ENCODE results near the gene ITSN1.
"Not testable (repeated sequence)": the region's sequence is repeated elsewhere in the genome, so short reads cannot be mapped to it uniquely, and the experiment has no call there.

Gene ITSN1

DNA sequence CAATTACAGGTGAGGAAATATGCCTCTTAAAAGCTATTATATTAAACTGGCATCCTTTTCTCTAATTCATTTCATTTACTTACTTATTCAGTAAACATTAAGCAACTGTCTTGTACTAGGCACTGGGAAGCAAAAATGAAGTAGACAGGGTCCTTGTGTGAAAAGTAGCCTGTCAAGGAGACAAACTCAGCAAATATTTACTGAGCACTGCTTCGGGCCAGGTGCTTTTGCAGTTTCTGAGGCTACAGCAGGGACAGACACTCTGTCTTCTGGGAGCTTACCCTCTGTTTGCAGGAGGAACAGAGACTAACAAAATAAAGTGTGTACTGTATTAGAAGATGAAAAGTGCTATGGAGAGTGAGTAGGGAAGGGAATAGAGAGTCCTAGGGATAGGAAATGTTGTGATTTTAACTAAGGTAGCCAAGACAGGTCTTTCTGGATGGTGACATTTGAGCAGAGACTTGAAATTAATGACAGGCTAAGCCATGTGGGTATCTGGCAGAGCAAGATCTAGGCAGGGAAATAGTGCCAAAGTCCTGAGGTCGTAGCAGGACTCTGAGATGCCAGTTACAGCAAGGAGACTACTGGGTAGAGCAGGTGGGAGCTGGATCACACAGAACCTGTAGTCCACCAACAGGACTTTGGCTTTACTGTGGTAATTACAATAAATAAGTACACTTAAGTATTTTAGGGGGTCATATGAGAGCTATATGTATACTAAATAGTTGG, 133.0 kb downstream of the ITSN1 start:
- DNase-seq, result no peak

DNA sequence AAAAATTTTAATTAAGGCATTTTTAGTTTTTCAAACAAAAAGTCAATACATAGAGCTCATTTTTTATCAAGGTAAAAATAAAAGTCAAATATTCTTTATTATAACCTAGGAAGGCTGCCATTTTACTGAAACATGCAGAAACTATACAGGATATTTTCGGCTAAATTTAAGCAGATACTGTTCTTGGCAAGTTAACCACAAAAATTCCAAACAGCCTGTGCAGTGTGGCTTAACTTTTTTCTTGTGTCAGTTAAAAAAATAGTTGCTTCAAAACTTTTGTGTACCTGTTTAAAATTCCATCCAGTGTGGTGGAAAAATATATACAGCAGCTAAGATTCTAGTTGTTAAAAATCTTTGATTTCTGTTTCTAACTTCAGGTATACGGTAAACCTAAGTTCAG, 138.3 kb downstream of the ITSN1 start:
- DNase-seq, result no peak

DNA sequence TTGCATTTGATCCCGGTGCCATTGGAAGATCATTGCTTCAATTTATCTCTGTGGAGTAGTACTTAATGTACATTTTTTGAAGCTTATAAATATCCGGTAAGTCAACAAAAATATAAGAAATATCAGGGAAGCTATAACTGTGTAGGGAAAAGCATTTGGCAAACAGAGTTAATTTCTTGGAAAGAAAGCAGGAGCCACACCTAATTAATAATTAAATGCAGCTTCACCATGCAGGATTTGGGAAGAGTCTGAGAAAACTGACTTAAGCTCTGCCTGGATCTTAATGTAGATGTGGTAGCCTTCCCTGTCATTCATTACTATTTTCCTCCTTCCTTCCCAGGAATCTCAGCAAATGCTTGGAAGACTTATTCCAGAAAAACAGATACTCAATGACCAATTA, 138.8 kb downstream of the ITSN1 start:
- DNase-seq, result no peak

DNA sequence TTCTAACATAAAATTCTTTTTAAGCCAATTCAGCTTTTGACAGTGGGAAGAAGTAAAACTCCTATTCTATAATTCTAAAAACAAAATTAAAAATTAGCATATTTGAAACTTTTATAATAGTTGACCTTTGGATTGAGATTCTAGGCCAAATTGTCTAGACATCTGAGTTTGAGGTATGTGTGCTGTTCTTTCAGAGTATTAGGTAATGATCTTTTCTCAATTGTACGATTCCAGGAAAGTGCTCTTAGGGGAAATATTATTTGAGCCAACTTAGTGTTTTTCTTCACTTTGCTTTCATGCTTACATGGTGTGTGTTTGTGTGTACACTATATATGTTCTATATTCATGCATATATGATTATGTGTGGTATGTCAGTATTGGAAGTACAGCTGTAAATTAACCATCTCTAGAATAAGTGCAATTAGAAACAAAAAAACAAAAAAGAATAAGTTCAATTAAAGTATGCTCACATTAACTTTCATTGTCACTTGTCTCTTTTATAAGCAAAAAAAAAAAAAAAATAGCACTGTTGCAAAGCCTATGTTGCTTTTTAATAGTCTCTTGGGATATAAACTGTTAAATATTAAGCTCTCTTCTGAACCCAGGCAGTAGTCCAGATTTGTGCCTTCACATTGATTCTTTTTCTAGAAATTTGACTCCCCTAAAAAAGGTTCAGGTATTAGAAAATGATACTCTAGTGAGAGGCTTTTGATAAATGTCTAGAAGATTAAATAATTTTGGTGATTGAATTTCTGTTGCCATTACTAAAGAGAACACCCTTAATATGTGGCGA, 141.1 kb downstream of the ITSN1 start:
- no peak for DNase-seq

DNA sequence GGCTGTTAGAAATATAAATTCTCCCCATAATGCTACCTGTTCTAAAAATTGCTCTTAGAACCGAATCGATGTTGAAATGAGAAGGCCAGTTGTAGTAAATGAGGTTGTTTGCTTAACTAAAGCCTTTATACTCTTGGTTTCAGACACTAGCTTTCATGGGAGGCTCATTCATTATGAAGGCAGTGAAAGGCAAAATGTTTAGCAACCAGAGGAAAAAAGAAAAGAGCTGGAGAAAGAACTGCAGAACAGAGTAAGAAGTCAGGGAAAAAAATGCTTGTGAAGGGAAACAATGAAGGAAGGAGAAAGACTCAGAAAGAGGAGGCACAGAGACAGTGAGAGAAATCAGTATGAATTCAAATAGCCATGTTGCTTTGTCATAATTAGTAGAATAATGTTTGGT, 145.1 kb downstream of the ITSN1 start:
- DNase-seq, result no peak

DNA sequence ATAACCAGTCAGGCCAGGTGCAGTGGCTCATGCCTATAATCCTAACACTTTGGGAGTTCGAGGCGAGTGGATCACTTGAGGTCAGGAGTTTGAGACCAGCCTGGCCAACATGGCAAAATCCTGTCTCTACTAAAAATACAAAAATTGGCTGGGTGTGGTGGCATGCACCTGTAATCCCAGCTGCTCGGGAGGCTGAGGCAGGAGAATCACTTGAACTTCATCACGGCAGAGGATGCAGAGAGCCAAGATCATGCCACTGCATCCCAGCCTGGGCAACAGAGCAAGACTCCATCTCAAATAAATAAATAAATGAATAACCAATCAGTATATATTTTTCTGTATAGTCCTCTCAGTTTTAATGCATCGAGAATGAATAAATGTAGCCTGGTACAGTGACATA, 146.1 kb downstream of the ITSN1 start:
- not testable (repeated sequence) for DNase-seq

DNA sequence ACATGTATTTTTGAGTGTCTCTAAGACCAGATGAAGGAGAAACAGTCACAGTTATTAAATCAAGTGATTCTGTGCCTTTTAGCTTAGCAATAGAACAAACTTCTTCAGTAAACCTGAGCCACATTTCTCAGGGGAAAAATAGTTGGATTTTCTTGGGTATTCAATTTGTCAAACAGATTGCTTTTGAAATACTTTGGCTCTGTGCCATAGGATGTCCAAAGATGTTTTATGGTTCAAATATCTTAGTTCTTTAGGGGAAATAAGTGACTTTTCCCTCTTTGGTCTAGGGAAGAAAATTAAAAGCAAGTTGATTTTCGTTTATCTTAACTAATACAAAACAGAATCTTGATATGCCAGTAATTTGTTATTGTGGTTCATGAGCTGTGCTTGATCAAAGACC, 147.4 kb downstream of the ITSN1 start:
- no peak for DNase-seq

DNA sequence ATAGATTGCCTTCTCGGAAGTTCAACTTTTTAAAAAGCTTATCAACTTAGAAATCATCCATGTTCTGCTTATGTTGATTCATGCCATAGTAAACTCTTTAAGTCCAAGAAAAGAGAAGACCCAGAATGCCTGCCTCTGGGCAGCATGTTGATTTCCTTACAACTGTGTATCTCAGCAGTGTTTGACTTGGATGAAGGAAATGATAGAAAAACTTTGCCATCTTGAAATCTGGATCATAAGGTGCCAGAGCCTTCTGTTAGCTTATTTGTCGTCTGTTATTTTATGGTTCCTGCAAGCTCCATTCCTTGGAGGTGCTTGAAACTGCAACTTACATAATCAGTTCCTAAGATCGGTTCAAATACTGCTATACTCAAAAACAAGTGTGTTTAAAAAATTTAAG, 148.8 kb downstream of the ITSN1 start:
- DNase-seq, result no peak

DNA sequence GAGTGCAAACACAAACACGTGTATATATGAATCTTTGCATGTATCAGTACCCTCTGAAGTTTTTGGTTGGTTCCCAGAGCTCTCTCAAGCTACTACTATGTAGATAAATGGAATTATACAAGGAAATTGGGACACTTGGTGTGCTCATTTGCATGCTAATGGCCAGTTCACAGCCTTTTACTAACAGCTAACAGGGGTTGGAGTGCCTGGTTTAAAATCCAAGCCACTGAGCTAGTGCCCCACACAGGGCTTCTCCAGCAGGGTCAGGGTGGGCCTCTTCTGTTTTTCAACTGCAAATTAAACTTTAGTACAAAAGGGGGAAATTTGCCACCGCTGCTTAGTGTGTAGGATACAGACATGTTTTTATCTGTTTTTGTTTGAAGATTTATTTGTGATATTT, 152.3 kb downstream of the ITSN1 start:
- DNase-seq, result no peak

DNA sequence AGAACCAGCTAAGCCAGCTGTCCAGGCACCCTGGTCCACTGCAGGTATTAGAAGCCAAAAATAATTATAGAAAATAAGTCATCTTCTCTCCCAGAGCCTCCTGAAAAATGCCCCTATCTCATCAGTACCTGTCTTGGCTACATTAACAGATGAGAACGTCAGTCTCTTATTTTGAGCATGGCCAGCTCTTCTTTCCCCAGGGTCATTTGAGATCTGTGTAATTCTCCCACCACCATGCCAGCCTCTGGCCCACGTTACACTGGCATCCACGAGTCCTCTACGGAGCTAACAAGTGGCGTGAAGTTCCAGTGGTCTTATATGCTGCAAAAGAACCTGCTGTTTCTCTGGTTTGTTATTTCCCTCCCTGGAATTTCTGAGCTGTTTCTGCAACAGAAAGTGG, 155.3 kb downstream of the ITSN1 start:
- DNase-seq, result no peak

DNA sequence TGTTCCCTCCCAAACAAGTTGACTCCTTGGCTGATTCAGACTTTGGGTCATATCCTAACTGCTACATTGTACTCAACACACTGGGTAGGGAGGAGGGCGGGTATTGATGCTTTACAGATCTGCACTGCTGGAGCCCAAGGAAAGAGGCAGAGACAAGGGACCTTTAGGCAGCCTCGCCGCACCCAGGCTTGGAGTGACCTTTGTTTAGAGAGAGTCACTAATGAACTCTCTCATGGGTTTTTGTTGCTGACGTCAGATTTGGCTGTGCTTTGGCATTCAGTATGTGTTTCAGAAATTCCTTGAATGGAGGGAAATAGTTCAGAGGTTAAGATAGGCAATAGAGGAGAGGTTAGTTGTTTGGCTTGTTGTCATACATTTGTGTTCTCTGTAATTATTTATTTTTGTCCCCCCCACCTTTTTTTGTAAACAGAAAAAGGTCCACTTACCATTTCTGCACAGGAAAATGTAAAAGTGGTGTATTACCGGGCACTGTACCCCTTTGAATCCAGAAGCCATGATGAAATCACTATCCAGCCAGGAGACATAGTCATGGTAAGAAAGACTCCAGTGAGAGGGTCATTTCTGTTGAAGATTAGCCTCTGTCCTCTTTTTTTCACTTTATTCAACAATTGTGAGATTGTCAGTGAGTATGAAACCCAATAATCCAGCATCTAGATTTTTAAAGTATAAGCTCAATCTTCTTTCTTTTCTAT, 157.2 kb downstream of the ITSN1 start:
- DNase-seq, result no peak

DNA sequence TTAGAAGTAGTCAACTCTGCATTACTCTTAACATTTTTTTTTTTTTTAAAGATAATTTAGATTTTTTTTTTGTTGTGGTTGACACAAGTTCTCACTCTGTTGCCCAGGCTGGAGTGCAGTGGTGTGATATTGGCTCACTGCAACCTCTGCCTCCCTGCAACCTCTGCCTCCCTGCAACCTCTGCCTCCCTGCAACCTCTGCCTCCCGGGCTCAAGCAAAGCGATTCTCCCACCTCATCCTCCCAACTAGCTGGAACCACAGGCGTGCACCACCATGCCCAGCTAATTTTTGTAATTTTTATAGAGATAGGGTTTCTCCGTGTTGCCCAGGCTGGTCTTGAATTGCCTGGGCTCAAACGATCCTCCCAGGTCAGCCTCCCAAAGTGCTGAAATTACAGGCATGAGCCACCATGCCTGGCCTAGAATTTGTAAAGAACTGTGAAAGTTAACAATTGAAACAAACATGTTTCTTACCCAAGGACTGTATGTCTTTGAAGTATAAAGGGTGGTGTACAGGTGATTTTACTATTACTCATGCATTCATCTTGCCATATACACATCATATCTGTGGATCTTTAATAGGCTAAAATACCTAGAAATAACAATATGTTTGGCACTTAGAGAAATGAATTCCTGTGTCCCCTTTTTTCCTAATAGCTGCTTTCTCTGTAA, 158.6 kb downstream of the ITSN1 start:
- DNase-seq, result no peak

DNA sequence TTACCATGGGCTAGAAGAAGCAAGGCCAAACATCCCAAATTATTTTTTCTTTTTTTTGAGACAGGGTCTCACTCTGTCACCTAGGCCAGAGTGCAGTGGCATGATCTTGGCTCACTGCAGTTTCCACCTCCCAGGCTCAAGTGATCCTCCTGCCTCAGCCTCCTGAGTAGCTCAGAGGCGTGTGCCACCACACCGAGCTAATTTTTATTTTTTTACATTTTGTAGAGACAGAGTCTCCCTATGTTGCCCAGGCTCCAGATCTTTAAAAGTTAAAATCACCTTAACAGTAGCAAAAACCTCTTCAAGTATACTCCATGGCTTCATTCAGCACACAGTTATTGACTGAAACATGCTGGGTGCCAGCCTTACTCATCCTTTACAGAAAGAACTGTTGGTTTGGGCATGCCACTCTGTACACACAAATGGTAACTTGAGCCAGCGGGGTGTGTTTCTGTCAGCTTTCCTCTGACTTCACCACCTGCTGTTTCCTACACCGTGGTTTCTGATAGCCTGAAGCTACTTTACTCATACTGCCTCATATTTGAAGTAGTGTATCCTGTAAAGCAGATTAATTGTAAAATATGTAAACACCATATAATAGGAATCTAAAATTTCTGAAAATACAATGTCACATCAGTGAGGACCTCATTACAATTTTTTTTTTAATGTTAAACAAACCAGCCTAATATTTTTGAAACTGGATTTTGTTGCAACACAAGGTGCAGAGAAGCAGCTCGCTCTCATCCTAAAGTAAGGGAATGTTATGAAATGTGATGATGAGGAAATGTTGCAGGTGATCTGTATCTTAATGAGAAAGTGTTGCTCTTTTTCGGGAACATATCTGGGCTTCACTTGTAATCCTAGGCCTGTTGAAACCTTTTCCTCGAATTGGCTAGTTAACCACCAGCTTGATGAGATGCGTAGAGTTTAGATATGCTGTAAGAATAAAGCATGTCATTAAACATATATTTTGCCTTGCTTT, 159.4 kb downstream of the ITSN1 start:
- DNase-seq, result no peak

DNA sequence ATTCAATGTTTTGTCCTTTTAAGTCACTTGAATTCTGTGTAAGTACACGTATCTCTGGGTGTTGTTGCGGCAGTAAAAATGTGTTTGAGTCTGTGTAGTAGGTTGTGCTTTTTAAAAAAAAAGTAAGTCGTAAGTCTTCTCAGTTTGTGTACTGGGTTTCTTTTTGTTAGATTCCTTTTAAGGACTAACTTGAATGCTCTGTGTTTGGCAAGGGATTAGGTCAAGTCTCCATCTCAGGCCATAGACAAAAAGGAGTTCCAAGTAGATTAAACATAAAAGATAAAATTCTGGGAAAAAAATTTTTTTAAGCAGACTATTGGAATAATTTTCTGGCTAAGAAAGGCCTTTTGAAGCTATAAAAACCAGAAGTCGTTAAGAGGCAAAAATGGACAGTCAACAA, 160.2 kb downstream of the ITSN1 start:
- DNase-seq, result no peak

DNA sequence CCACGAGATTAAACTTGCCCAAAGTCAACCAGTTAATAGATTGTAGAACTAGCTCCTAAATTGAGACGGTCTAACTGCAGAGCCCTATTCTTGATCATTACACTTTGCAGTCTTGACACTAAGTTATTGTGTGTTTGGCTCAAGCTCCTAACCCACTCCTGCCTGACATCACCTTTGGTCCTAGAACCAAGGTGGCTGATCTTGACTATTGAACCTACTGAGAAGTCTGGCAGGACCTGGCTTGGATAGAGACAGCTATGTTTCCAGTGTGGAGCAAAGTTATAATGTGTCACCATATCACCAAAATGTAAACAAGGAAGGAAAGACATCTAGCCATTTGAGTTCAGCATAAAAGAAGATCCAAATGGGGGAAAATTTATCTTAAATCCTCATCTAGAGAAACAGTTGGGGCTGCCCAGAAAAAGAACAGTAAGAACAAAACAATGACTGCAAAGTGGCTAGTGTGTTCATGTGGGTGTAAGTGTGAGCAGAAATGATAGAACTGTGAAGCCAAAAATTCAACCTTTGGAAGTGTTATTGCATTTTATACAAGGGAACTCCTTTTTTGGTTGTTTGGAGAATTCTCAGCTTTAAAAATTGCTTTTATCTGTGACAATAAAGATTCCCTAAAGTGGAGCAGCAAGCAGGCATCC, 166.5 kb downstream of the ITSN1 start:
- no peak for DNase-seq

DNA sequence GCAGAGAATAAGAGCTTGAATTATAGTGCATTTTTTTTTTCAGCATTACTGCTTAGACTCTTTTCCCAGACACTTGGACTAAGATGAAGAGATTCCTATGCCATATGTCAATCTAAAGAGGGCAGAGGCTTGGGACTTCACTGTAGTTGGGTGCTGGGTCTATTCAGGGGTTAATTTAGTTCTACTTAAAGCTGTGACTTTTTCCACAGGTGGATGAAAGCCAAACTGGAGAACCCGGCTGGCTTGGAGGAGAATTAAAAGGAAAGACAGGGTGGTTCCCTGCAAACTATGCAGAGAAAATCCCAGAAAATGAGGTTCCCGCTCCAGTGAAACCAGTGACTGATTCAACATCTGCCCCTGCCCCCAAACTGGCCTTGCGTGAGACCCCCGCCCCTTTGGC, 168.5 kb downstream of the ITSN1 start:
- DNase-seq, result no peak

DNA sequence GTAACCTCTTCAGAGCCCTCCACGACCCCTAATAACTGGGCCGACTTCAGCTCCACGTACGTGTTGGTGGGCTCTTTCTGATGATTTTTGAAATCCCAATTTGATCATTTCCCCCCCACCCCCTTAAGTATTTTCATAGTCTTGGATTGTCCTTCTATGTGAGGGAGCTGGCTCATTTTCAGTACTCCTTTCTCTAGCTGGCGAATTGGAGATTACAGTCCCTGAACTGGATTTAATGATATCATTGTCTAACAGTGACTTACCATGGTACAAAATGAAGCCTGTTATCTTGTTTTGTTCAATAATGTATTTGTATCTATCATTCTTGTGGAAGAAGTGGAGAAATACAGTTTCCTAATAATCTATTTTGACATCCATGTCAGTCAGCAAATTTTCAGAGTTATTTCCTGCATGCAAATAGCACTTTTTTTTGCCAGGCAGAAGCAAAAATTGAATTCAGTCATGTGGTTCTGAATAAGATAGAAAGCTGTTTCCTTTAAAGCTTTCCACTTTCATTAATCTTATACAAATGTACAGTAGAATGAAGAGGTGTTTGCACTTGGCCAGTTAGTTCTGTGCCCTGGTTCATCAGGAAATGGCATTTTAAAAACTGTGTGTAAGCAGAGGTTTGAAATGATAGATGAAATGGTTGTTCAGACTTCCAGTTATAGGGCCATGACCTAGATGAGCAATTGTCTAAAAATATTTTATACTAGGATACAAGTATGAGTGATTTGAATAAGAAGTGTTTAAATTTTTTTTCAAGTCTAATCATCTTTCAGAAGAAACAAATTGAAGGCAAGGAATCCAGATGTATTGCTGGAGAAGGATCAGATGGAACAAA, 169.1 kb downstream of the ITSN1 start:
- no peak for DNase-seq

DNA sequence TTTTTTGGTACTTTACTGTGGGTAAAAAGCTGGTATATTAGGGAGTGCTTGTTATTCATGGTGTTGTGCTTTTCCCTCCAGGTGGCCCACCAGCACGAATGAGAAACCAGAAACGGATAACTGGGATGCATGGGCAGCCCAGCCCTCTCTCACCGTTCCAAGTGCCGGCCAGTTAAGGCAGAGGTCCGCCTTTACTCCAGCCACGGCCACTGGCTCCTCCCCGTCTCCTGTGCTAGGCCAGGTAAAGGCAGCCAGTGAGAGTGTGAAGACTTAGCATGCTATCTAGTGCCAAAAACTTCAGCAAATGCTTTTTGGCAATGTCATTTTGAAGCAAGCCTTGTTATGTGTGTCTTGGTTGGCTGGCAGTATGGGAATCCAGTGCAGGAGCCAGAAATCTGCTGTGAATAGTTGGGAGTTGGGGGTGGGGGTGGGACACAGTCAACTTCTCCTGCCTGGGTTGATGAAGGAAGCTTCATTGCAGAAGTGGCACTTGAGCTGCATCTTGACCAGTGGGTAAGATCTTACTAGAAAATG, 171.6 kb downstream of the ITSN1 start:
- DNase-seq, result no peak

DNA sequence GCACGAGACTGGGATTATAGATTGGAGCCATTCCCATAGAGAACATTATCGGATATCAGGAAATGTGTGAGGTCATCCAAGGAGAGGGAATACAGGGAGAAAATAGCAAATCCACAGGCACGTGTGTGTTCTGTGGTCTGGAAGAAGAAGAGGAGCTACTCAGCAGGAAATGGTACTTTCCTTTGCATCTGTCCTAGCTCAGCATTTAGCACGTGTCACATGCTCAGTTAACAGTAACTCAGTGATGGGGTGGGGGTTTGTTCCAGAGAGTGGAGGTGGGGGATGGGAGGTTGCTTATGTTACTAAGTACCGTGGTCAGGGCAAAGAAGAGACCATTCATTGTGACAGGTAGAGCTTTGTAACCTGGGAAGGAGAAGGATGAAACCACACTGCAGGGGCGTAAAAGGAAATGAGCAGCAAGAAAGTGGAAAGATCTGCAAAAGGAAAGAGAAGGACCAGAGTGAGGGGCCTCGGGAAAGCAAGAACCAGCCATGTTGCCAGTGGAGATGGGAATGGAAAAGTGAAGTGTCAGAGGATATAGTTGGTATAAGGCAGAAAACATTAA, 172.9 kb downstream of the ITSN1 start:
- DNase-seq, result no peak

DNA sequence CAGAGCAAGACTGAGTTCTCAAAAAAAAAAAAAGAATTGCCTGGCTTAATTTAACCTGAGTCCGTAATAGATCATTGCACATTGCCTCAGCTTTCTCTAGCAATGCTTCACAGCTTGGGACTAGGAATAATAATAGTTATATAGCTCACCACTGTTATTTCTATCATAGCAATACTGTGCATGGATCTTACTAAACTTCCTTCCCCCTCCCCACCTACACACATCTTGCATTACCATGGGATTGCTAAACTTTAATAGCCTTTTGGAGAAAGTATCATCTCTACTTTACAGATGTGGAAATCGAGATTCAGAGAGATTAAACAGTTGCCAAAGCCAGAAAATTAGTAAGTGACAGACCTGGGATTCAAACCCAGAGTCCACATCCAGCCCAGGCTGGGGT, 173.9 kb downstream of the ITSN1 start:
- DNase-seq, result no peak

All from activated CD4-positive, alpha-beta T cell treated with anti-CD3 and anti-CD28 coated beads, Interleukin-2, amount 50 U/mL, for 1 hour (primary cell).